NT2/D1 (cell line): Measurements from ENCODE around the gene ADAM8.

Source experiments
- DNase-seq: peaks from one replicate; pipeline ENCODE4 v3.0.0-alpha.2; 2011; ENCODE audit warnings: low read depth, low spot score
- H3K27me3 ChIP-seq: 2 replicates; pipeline ENCODE4 v1.6.0; 2011; ENCODE audit warnings: mild to moderate bottlenecking; ENCODE audit not compliant: insufficient read length, insufficient read depth
- H3K36me3 ChIP-seq: 2 replicates; pipeline ENCODE4 v1.6.1; 2011; ENCODE audit warnings: mild to moderate bottlenecking, low read length, mixed read lengths; ENCODE audit not compliant: insufficient read depth, insufficient read length
- H3K4me1 ChIP-seq: 2 replicates; pipeline ENCODE4 v1.5.1; 2011; ENCODE audit not compliant: insufficient read depth, insufficient read length
- H3K4me3 ChIP-seq: 2 replicates; pipeline ENCODE4 v1.5.1; 2011; ENCODE audit warnings: low read depth; ENCODE audit not compliant: insufficient read length
- H3K9ac ChIP-seq: 2 replicates; pipeline ENCODE4 v1.6.0; 2011; ENCODE audit warnings: low read depth; ENCODE audit not compliant: insufficient read length
- H3K9me3 ChIP-seq: 2 replicates; pipeline ENCODE4 v1.5.1; 2011; ENCODE audit warnings: mild to moderate bottlenecking, low read length; ENCODE audit not compliant: insufficient read depth
- SUZ12 ChIP-seq: IDR thresholded peaks from 2 replicates; pipeline ENCODE4 v1.6.1; 2011; ENCODE audit not compliant: insufficient read length, insufficient read depth; ENCODE audit errors: extremely low read depth
- YY1 ChIP-seq: IDR thresholded peaks from 2 replicates; pipeline ENCODE4 v1.6.1; 2011; ENCODE audit not compliant: insufficient read length, insufficient read depth
- ZNF274 ChIP-seq: IDR thresholded peaks from 2 replicates; pipeline ENCODE4 v1.6.1; 2011; ENCODE audit warnings: mild to moderate bottlenecking, low read depth, low read length

Gene ADAM8

DNA sequence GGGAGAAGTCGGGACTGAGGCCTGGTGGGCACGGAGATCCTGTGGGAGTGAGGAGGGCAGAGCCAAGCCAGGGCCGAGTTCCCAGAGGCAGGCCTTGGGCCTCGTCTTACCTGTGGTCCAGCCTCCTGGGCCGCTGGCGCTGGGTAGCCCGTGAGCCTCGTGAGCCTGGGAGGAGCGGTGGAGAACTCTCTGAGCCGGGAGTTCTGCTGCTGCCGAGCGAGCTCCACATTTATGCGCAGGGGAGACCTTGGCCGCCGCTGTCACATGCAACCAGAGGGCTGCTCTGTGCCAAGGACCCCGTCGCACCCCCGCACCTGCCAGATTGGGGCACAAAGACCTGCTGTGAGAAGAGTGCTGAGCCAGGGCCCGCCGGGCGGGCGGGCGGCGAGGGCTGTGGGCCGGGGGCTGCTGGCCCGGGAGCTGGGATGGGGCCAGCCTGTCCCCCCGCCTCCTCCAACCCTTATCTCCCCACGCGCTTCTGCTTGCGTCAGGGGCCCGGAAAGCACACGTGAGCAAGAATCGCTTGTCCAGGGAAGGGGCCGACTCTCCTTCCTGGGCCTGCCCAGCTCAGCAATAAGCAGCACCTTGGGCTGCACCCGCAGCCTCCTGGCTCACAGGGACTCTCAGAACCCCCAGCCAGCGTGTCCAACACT is 28.9 kb downstream of the ADAM8 start:
- peaks cover 5% of the 10 kb centered on the region for H3K4me1 ChIP-seq
- H3K4me3 ChIP-seq = no peak overlapping the region
- H3K9me3 ChIP-seq = no peaks in the 10 kb centered on the region
- H3K9ac ChIP-seq = no peak overlapping the region
- TF ChIP-seq ZNF274 (no peak), YY1 (no peak), SUZ12 (no peak)
- H3K27me3 ChIP-seq = peaks cover 21% of the 10 kb centered on the region
- DNase-seq = no peak
- no peaks in the 10 kb centered on the region for H3K36me3 ChIP-seq

DNA sequence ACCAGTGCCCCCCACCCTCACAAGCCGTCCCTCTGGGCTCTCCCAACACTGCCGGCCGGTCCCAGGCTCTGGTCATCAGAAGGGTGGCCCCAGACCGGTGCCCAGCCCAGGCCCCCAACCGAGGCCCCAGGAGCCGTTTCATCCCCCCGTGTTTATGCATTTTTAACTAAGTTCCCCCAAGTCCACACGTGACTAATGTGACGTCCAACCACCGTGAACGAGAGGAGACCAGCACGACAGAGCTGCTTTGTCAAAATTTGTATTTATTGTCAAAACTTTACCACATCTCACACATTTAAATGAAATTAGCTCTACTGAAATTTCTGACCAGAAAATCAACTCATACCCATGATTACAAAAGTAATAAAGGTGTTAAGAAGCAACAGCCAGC is 30.4 kb downstream of the ADAM8 start:
- no peaks in the 10 kb centered on the region for H3K9me3 ChIP-seq
- H3K36me3 ChIP-seq = no peaks in the 10 kb centered on the region
- no peak overlapping the region for H3K9ac ChIP-seq
- H3K4me3 ChIP-seq = no peak overlapping the region
- H3K27me3 ChIP-seq = peaks cover 37% of the 10 kb centered on the region
- no peak for DNase-seq
- no peak for TF ChIP-seq ZNF274
- no peak for TF ChIP-seq SUZ12
- TF ChIP-seq YY1 = no peak
- H3K4me1 ChIP-seq = peaks cover 5% of the 10 kb centered on the region

DNA sequence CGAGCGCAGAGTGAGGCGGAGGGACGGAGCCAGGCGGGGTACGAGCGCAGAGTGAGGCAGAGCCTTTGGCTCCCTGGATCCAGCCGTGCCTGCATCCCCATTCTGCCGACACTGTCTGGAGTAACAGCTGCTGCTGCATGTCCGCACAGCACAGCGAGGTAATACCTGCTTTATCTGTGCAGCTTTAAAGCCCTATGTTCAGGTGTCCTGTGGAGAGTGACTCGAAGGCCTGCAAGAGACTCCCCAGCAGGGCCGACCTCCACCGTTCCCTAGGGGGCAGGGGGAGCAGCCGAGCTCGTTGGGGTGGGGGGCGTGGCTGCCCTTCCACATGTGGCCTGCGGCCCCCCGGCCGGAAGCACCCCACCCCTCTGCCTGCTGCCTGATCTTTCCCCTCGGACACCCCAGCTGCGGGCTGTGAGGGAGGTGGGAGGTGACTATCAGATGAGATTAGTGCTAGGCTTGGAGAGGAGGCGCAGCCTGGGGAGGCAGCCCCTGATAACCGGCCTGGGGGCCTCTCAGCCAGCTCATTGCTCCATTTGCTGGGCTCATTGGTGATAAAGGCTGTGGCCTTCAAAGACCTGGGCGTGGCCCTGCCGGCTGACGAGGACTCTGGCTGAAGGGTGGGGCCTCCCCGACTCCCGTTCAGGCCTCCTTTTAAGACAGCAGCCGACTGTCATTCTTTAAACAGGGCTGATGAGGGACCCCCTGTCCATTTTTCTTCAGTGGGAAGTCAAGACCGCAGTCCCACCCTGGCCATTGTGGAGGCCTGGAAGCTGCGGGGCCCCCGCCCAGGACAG is 31.0 kb downstream of the ADAM8 start:
- H3K4me1 ChIP-seq = peaks cover 5% of the 10 kb centered on the region
- DNase-seq = no peak
- H3K9ac ChIP-seq = no peak overlapping the region
- TF ChIP-seq SUZ12 = no peak
- no peak for TF ChIP-seq ZNF274
- TF ChIP-seq YY1 = no peak
- H3K27me3 ChIP-seq = peaks cover 41% of the 10 kb centered on the region
- no peak overlapping the region for H3K4me3 ChIP-seq
- H3K36me3 ChIP-seq = no peaks in the 10 kb centered on the region
- H3K9me3 ChIP-seq = no peaks in the 10 kb centered on the region

DNA sequence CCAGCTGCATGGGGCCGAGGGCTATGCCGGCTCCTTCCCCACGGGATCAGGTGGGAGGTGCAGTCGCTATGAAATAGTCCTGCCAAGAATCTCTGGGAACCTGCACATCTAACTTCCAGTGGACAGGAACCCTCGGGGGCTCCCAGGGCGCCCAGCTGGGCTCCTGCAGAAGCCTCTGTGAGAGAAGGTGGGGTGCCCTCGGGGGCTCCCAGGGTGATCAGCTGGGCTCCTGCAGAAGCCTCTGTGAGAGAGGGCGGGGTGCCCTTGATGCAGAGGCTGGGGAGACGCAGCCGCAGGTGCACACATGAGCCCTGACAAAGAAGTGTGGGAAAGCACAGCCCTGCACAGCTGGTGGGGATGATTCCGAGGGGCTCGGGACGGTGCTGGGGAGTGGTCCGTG is 33.1 kb downstream of the ADAM8 start:
- H3K9ac ChIP-seq = no peak overlapping the region
- no peaks in the 10 kb centered on the region for H3K36me3 ChIP-seq
- DNase-seq = no peak
- peaks cover 9% of the 10 kb centered on the region for H3K4me1 ChIP-seq
- no peak for TF ChIP-seq ZNF274
- no peak for TF ChIP-seq YY1
- TF ChIP-seq SUZ12 = no peak
- no peaks in the 10 kb centered on the region for H3K9me3 ChIP-seq
- H3K27me3 ChIP-seq = peaks cover 57% of the 10 kb centered on the region
- H3K4me3 ChIP-seq = no peak overlapping the region

DNA sequence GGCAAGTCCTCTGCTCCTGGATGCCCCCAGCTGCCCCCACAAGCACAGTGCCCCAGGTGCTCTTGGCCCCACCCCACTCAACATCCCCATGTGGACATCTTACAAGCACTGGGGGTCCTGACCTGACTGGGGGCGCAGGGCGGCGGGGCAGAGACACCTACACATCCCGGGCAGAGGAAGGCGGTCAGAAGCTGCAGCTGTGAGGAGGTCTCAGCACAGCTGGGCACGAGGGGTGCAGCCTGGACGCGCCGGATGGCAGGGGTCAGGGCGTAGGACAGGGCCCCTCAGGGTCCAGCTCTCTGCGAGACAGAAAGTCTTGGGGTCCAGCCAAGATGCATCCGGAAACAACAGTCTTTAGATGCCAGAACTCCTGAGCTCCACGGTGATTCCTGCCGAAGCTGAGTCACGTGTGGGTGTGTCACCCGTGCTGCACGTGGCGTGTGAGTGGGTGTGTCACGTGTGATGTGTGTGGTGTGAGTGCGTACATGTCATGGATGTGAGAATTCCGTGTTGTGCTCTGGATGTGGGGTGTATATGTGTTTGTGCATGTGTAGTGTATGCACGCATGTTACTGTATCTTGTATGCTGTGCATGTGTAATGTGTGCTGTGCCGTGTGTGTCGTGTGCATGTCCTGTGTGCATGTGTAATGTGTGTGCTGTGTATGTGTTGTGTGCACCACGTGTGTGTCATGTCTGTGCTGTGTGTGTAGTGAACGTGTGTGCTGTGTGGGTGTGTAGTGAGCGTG is 33.9 kb downstream of the ADAM8 start:
- Histone ChIP-seq H3K27me3 (peaks cover 63% of the 10 kb centered on the region), H3K4me3 (no peak overlapping the region), H3K4me1 (peaks cover 9% of the 10 kb centered on the region), H3K36me3 (no peaks in the 10 kb centered on the region), H3K9me3 (no peaks in the 10 kb centered on the region), H3K9ac (no peak overlapping the region)
- TF ChIP-seq SUZ12 (no peak), YY1 (no peak), ZNF274 (no peak)
- no peak for DNase-seq

DNA sequence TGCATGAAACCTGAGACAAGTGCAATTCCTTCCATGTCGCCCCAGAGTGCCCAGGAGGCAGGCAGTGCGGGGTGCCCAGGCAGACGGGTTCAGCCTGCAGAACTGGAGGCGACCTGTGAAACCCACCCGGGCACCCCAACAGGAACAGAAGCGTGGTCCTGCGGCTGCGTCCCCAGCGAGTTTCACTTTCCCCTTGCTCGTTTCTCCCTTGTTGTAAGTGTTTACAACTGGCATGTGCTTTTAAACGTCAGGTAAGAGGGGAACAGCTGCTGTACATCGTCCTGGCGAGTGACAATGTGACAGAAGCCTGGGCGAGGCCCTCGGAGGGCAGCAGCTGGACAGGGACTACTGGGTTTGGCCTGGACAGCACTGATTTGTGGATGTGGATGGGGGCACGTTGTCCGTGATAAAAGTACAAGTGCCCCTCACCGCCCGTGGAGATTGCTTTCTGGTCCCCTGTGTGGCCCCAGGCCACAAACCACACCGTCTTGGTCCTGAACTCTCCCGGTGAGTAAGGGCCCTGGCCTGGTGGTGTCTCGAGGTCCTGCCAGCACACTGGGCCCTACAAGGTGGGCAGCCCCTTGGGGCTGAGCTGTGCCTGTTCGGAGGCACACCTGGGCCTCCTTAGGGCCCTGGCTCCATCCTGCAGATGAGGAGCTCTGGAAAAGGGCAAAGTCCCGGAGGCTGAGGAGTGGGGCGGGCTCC is 35.0 kb downstream of the ADAM8 start:
- Histone ChIP-seq H3K9me3 (no peaks in the 10 kb centered on the region), H3K4me3 (no peak overlapping the region), H3K9ac (no peak overlapping the region), H3K4me1 (peaks cover 11% of the 10 kb centered on the region), H3K27me3 (peaks cover 72% of the 10 kb centered on the region), H3K36me3 (no peaks in the 10 kb centered on the region)
- TF ChIP-seq YY1 (no peak), SUZ12 (no peak), ZNF274 (no peak)
- no peak for DNase-seq

DNA sequence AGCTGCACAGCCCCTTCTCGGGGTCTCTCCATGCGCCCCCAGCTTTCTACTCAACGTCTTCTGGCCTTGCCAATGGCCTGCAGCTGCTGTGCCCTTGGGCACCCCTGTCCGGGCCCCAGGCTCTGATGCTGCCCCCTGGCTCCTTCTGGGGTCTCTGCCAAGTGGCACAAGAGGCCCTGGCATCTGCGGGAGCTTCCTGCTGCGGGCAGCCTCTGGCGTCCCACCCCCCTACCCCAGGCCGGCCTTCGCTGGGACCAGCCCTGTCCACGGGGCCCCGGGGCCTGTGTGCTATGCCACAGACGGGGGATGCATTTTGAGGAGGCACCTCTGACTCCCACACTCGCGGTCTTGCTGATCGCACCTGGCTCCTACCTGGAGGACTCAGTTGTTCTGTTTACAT is 36.7 kb downstream of the ADAM8 start:
- Histone ChIP-seq H3K4me3 (no peak overlapping the region), H3K9me3 (no peaks in the 10 kb centered on the region), H3K36me3 (no peaks in the 10 kb centered on the region), H3K9ac (no peak overlapping the region), H3K4me1 (peaks cover 8% of the 10 kb centered on the region), H3K27me3 (peaks cover 85% of the 10 kb centered on the region)
- TF ChIP-seq YY1 = no peak
- no peak for TF ChIP-seq ZNF274
- TF ChIP-seq SUZ12 = no peak
- no peak for DNase-seq
